ACC112 (cell line): ENCODE results near the gene MPST.

Source experiments
- H2AFZ ChIP-seq: fragments of 200-600 bp; sonication (generic); one replicate; pipeline ENCODE4 v1.6.0; 2017; ENCODE audit warnings: antibody characterized with exemption, low read length; ENCODE audit not compliant: unreplicated experiment
- H3K27ac ChIP-seq: fragments of 200-600 bp; sonication (generic); 2 replicates; pipeline ENCODE4 v1.5.1; 2014; ENCODE audit warnings: low read depth, mild to moderate bottlenecking, antibody characterized with exemption, low read length, moderate library complexity
- H3K27me3 ChIP-seq: fragments of 200-600 bp; sonication (generic); 2 replicates; pipeline ENCODE4 v1.6.1; 2014; ENCODE audit warnings: mild to moderate bottlenecking, antibody characterized with exemption, low read length, moderate library complexity, mixed read lengths; ENCODE audit not compliant: insufficient read depth
- H3K36me3 ChIP-seq: fragments of 200-600 bp; sonication (generic); 2 replicates; pipeline ENCODE4 v1.6.1; 2016; ENCODE audit warnings: mild to moderate bottlenecking, antibody characterized with exemption, low read length, moderate library complexity, mixed read lengths; ENCODE audit not compliant: insufficient read depth
- H3K4me1 ChIP-seq: fragments of 200-600 bp; sonication (generic); one replicate; pipeline ENCODE4 v1.6.1; 2016; ENCODE audit warnings: low read length, mixed read lengths; ENCODE audit not compliant: insufficient read depth, unreplicated experiment, control insufficient read depth
- H3K4me3 ChIP-seq: fragments of 200-600 bp; sonication (generic); 2 replicates; pipeline ENCODE4 v1.5.1; 2014; ENCODE audit warnings: mild to moderate bottlenecking, low read depth, low read length
- H3K79me2 ChIP-seq: fragments of 200-600 bp; sonication (generic); one replicate; pipeline ENCODE4 v1.6.0; 2016; ENCODE audit warnings: low read length; ENCODE audit not compliant: control insufficient read depth, unreplicated experiment, insufficient read depth

Gene MPST

GRCh38 chr22:37049224-37049623, 29.7 kb downstream of the MPST start:
- Histone ChIP-seq H3K27me3 (no peaks in the 10 kb centered on the region), H3K4me1 (peaks cover 9% of the 10 kb centered on the region), H3K4me3 (no peak overlapping the region), H3K27ac (no peak overlapping the region), H3K79me2 (no peaks in the 10 kb centered on the region), H2AFZ (no peak overlapping the region), H3K36me3 (no peaks in the 10 kb centered on the region)

GRCh38 chr22:37050913-37051312, 31.4 kb downstream of the MPST start:
- Histone ChIP-seq H3K27ac (no peak overlapping the region), H3K36me3 (no peaks in the 10 kb centered on the region), H3K27me3 (no peaks in the 10 kb centered on the region), H3K4me1 (peaks cover 4% of the 10 kb centered on the region), H3K4me3 (no peak overlapping the region), H2AFZ (no peak overlapping the region), H3K79me2 (no peaks in the 10 kb centered on the region)

GRCh38 chr22:37051391-37052385, 32.1 kb downstream of the MPST start, which contains the start of gene KCTD17:
Gene KCTD17 (plus strand): TSS chr22:37051742. CDS start chr22:37051761, 19 bp downstream.
- H3K4me3 ChIP-seq = peak within 1 kb of the TSS; percentile 81
- no peaks in the 10 kb centered on the region for H3K79me2 ChIP-seq
- H3K36me3 ChIP-seq = no peaks in the 10 kb centered on the region
- H2AFZ ChIP-seq = peak within 1 kb of the TSS; percentile 60
- H3K27me3 ChIP-seq = no peaks in the 10 kb centered on the region
- no peak within 1 kb of the TSS for H3K27ac ChIP-seq
- H3K4me1 ChIP-seq = peaks cover 4% of the 10 kb centered on the region

- peaks cover 4% of the 10 kb centered on the region for H3K4me1 ChIP-seq
- no peaks in the 10 kb centered on the region for H3K36me3 ChIP-seq
- peak overlapping the region; percentile 81 for H3K4me3 ChIP-seq
- no peaks in the 10 kb centered on the region for H3K79me2 ChIP-seq
- H2AFZ ChIP-seq = peak overlapping the region; percentile 14
- no peak overlapping the region for H3K27ac ChIP-seq
- H3K27me3 ChIP-seq = no peaks in the 10 kb centered on the region
Observed at GRCh38 chr22:37052386-37053309, 33.1 kb downstream of the MPST start.

- no peaks in the 10 kb centered on the region for H3K36me3 ChIP-seq
- H3K79me2 ChIP-seq = no peaks in the 10 kb centered on the region
- H2AFZ ChIP-seq = no peak overlapping the region
- no peaks in the 10 kb centered on the region for H3K27me3 ChIP-seq
- H3K27ac ChIP-seq = no peak overlapping the region
- peaks cover 4% of the 10 kb centered on the region for H3K4me1 ChIP-seq
- H3K4me3 ChIP-seq = no peak overlapping the region
Observed at GRCh38 chr22:37053310-37054055, 33.9 kb downstream of the MPST start.

- Histone ChIP-seq H3K4me3 (no peak overlapping the region), H3K36me3 (no peaks in the 10 kb centered on the region), H3K79me2 (no peaks in the 10 kb centered on the region), H3K27ac (no peak overlapping the region), H3K27me3 (no peaks in the 10 kb centered on the region), H2AFZ (no peak overlapping the region), H3K4me1 (peaks cover 4% of the 10 kb centered on the region)
Observed at GRCh38 chr22:37054056-37054395, 34.5 kb downstream of the MPST start.

- no peak overlapping the region for H3K27ac ChIP-seq
- no peaks in the 10 kb centered on the region for H3K79me2 ChIP-seq
- H3K27me3 ChIP-seq = no peaks in the 10 kb centered on the region
- H3K4me1 ChIP-seq = peaks cover 4% of the 10 kb centered on the region
- H3K4me3 ChIP-seq = no peak overlapping the region
- no peak overlapping the region for H2AFZ ChIP-seq
- H3K36me3 ChIP-seq = no peaks in the 10 kb centered on the region
Observed at GRCh38 chr22:37054600-37055365, 35.2 kb downstream of the MPST start.

- Histone ChIP-seq H3K4me1 (peaks cover 4% of the 10 kb centered on the region), H3K79me2 (no peaks in the 10 kb centered on the region), H3K4me3 (no peak overlapping the region), H2AFZ (no peak overlapping the region), H3K27me3 (no peaks in the 10 kb centered on the region), H3K27ac (no peak overlapping the region), H3K36me3 (no peaks in the 10 kb centered on the region)
Observed at GRCh38 chr22:37056246-37056645, 36.7 kb downstream of the MPST start.

- Histone ChIP-seq H3K36me3 (no peaks in the 10 kb centered on the region), H3K4me1 (peaks cover 3% of the 10 kb centered on the region), H3K4me3 (no peak overlapping the region), H3K27ac (no peak overlapping the region), H2AFZ (no peak overlapping the region), H3K79me2 (no peaks in the 10 kb centered on the region), H3K27me3 (no peaks in the 10 kb centered on the region)
Observed at GRCh38 chr22:37057226-37057625, 37.7 kb downstream of the MPST start.
